Coronary artery (tissue), 2 donors: ENCODE data around the gene CACNA1C.

Experiments used
- DNase-seq: peaks from one replicate; pipeline ENCODE4 v3.0.0-alpha.2; 2017; ENCODE audit warnings: low spot score
- H3K27ac ChIP-seq, 2 donors: fragments of 200-600 bp; sonication (generic); one replicate each; pipeline ENCODE4 v1.5.1; 2016 to 2019
- H3K4me3 ChIP-seq: fragments of 200-600 bp; sonication (generic); 2 replicates; pipeline ENCODE4 v1.5.1; 2016; ENCODE audit warnings: mild to moderate bottlenecking, moderate library complexity
- CTCF ChIP-seq: fragments of 200-600 bp; sonication (generic); IDR thresholded peaks from one replicate; pipeline ENCODE4 v1.5.1; 2019; ENCODE audit warnings: antibody characterized with exemption

Gene CACNA1C

GRCh38 chr12:2281446-2281845 lies 228.7 kb downstream of the CACNA1C start:
- Histone ChIP-seq H3K27ac (no peak overlapping the region), H3K4me3 (no peak overlapping the region)
- DNase-seq, result no peak
- TF ChIP-seq CTCF, result no peak

- TF ChIP-seq CTCF, result no peak
- DNase-seq, result no peak
- H3K27ac ChIP-seq, result no peak overlapping the region
- H3K4me3 ChIP-seq, result no peak overlapping the region
Observed at GRCh38 chr12:2282318-2282717, 229.5 kb downstream of the CACNA1C start.

GRCh38 chr12:2283480-2283879 lies 230.7 kb downstream of the CACNA1C start:
- DNase-seq, result no peak
- Histone ChIP-seq H3K4me3 (peak overlapping the region; percentile 31), H3K27ac (peak overlapping the region; percentile 48 to 71)
- TF ChIP-seq CTCF, result no peak

- TF ChIP-seq CTCF, result no peak
- no peak for DNase-seq
- peak overlapping the region; percentile 31 for H3K4me3 ChIP-seq
- H3K27ac ChIP-seq, result peak overlapping the region; percentile 48 to 71
Observed at GRCh38 chr12:2283916-2284315, 231.1 kb downstream of the CACNA1C start.

GRCh38 chr12:2284321-2284813 lies 231.6 kb downstream of the CACNA1C start:
- DNase-seq, result no peak
- peak overlapping the region; percentile 48 to 92 for H3K27ac ChIP-seq
- no peak for TF ChIP-seq CTCF
- peak overlapping the region; percentile 31 for H3K4me3 ChIP-seq

DNA sequence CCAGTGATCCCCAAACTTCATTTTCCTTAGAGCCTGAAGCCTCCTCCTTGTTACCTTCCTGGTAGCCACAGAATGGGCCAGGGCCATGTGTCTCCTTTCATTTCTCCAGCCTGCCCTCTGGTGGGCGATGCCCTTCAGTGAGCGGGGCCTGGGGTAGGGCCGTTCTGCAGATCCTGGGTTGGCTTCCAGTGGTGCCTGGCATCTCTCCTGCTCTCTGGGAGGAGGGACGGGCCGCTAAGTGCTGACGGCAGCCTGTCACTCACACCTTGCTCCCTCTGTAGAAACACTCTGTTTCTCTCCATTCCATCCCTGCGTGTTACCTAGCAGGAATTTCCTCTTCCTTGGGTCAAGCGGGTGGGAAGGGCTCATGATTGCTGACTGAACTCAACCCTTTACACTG lies 232.1 kb downstream of the CACNA1C start:
- no peak for TF ChIP-seq CTCF
- DNase-seq, result no peak
- Histone ChIP-seq H3K27ac (peak overlapping the region; percentile 68 to 92), H3K4me3 (no peak overlapping the region)

- peak; percentile 16 for DNase-seq
- no peak for TF ChIP-seq CTCF
- Histone ChIP-seq H3K27ac (peak overlapping the region; percentile 68 to 92), H3K4me3 (no peak overlapping the region)
Observed at GRCh38 chr12:2285462-2285861, 232.7 kb downstream of the CACNA1C start.
